HepG2 (cell line): Measurements from ENCODE around the gene MAP3K2. TPM values are rescaled to one million over a fixed set of nuclear protein-coding genes. Genes with fewer than 3 reads are reported as not detected.

Experiments
- CAMTA2 ChIP-seq: sonication (generic); formaldehyde crosslinking; IDR thresholded peaks from 2 replicates; pipeline ENCODE4 v1.4.0; 2020; ENCODE audit warnings: mild to moderate bottlenecking, missing genetic modification reagents, borderline replicate concordance
- CC2D1A ChIP-seq: sonication (generic); formaldehyde crosslinking; IDR thresholded peaks from 2 replicates; pipeline ENCODE4 v1.8.1; 2023; ENCODE audit warnings: mild to moderate bottlenecking, missing genetic modification reagents
- CCAR2 ChIP-seq: fragments of 200-400 bp; formaldehyde crosslinking; optimal IDR thresholded peaks from 2 replicates; pipeline ENCODE3; 2018; ENCODE audit warnings: low read depth, mild to moderate bottlenecking, low read length, moderate library complexity
- ETV6 ChIP-seq: sonication (generic); formaldehyde crosslinking; conservative IDR thresholded peaks from 2 replicates; pipeline ENCODE4 v1.4.0; 2020; ENCODE audit warnings: missing genetic modification reagents
- GABPB1 ChIP-seq: IDR thresholded peaks from 2 replicates; pipeline ENCODE4 v1.6.1; 2016; ENCODE audit warnings: mild to moderate bottlenecking, missing genetic modification reagents, moderate library complexity, missing compliant biosample characterization
- GZF1 ChIP-seq: sonication (generic); formaldehyde crosslinking; IDR thresholded peaks from 2 replicates; pipeline ENCODE4 v1.5.1; 2020; ENCODE audit warnings: mild to moderate bottlenecking, missing genetic modification reagents
- MAFK ChIP-seq, 2 experiments: IDR thresholded peaks in 1 of 2; conservative IDR thresholded peaks in 1 of 2; 2 replicates each; pipeline ENCODE4 v1.6.1; 2011; ENCODE audit warnings: improper control_type of control experiment in 2 of 2, low read length in 2 of 2
- SKIL ChIP-seq: sonication (generic); formaldehyde crosslinking; IDR thresholded peaks from 2 replicates; pipeline ENCODE4 v1.8.0; 2022; ENCODE audit warnings: missing genetic modification reagents, mild to moderate bottlenecking, moderate library complexity, borderline replicate concordance
- ZHX1 ChIP-seq: sonication (generic); formaldehyde crosslinking; IDR thresholded peaks from 2 replicates; pipeline ENCODE4 v1.8.1; 2022; ENCODE audit warnings: low read depth, mild to moderate bottlenecking, missing genetic modification reagents
- ZNF382 ChIP-seq: sonication (generic); formaldehyde crosslinking; IDR thresholded peaks from 2 replicates; pipeline ENCODE4 v1.5.0; 2020; ENCODE audit warnings: missing genetic modification reagents, mild to moderate bottlenecking, borderline replicate concordance
- ZNF432 ChIP-seq: sonication (generic); formaldehyde crosslinking; IDR thresholded peaks from 2 replicates; pipeline ENCODE4 v1.5.0; 2020; ENCODE audit warnings: missing genetic modification reagents, mild to moderate bottlenecking, borderline replicate concordance
- ZNF446 ChIP-seq: sonication (generic); formaldehyde crosslinking; IDR thresholded peaks from 2 replicates; pipeline ENCODE4 v1.5.0; 2020; ENCODE audit warnings: mild to moderate bottlenecking, missing genetic modification reagents
- ZNF503 ChIP-seq: sonication (generic); formaldehyde crosslinking; IDR thresholded peaks from 2 replicates; pipeline ENCODE4 v1.4.0; 2020; ENCODE audit warnings: missing genetic modification reagents
- ZNF687 ChIP-seq: sonication (generic); formaldehyde crosslinking; IDR thresholded peaks from 2 replicates; pipeline ENCODE4 v1.5.1; 2020; ENCODE audit warnings: mild to moderate bottlenecking, missing genetic modification reagents, moderate library complexity
- ZNF772 ChIP-seq: sonication (generic); formaldehyde crosslinking; IDR thresholded peaks from 2 replicates; pipeline ENCODE4 v1.5.0; 2020; ENCODE audit warnings: mild to moderate bottlenecking, missing genetic modification reagents
- ZNF788 ChIP-seq: sonication (generic); formaldehyde crosslinking; IDR thresholded peaks from 2 replicates; pipeline ENCODE4 v1.5.0; 2020; ENCODE audit warnings: mild to moderate bottlenecking, missing genetic modification reagents, borderline replicate concordance
- ZNF878 ChIP-seq: sonication (generic); formaldehyde crosslinking; IDR thresholded peaks from 2 replicates; pipeline ENCODE4 v1.8.1; 2023; ENCODE audit warnings: mild to moderate bottlenecking, missing genetic modification reagents, moderate library complexity
- polyA plus RNA-seq, 8 experiments: library from polyadenylated mRNA; depleted of rRNA in 3 of 8; stranded (reverse) in 7 of 8; unstranded in 1 of 8; fragments of >200 nt; fragmentation: Illumina TruSeq in 4 of 8; extraction: Trizol in 4 of 8; gene quantifications; 2 replicates each; pipeline versions ENCODE4 v1.2.1 to v1.2.3, GENCODE V29; 2011 to 2016; ENCODE audit warnings: low read depth in 4 of 8, missing spikeins in 1 of 8, mixed read lengths in 1 of 8; ENCODE audit not compliant: insufficient read depth in 1 of 8
- total RNA-seq, 5 experiments: library from RNA; depleted of rRNA; stranded (reverse); fragments of >200 nt; fragmentation: Illumina TruSeq; extraction: Trizol; gene quantifications; 2 replicates each; pipeline ENCODE4 v1.2.3, GENCODE V29; 2016; ENCODE audit warnings: low read depth in 1 of 5

MAP3K2 gene
- total and polyA plus RNA-seq, 2 of the 13 experiments (the other 11 are each of a cell fraction or from before 2014, with no cell fraction given): 12.2 to 37.2 TPM

- TF ChIP-seq ZNF382 (CRISPR knock-in tag) (no peak), ZNF788 (CRISPR knock-in tag) (peak; percentile 89), MAFK (conservative IDR thresholded peaks at IDR 0.05 in 1 of 2, IDR thresholded peaks at IDR 0.05 in 1 of 2; ENCODE audit: low read length in 2 of 2) (no peak), ZNF687 (CRISPR knock-in tag) (peak; percentile 100), ZNF503 (CRISPR knock-in tag) (no peak; the same call in 1 of the 2 replicates), GABPB1 (CRISPR knock-in tag) (peak; percentile 71), ZHX1 (CRISPR knock-in tag) (peak; percentile 97), ZNF878 (CRISPR knock-in tag) (peak; percentile 84), ZNF446 (peak; percentile 50; the same call in 1 of the 2 replicates), CCAR2 (peak; percentile 45), ETV6 (CRISPR knock-in tag) (peak; percentile 77; the same call in 1 of the 2 replicates), SKIL (CRISPR knock-in tag) (peak; percentile 15; the same call in 1 of the 2 replicates), CC2D1A (CRISPR knock-in tag) (peak; percentile 96; the same call in 1 of the 2 replicates), ZNF432 (0 out of 2 replicates have a peak, but pooled peaks have one; percentile 67), CAMTA2 (peak; percentile 47; the same call in 1 of the 2 replicates), ZNF772 (peak; percentile 95), GZF1 (CRISPR knock-in tag) (no peak; the same call in 1 of the 2 replicates)
Observed at GRCh38 chr2:127418300-127419111, 30.7 kb upstream of the MAP3K2 start, which contains the start of gene PROC (continued).
